Measurements from ENCODE around the gene BDKRB2. TPM values are rescaled to one million over a fixed set of nuclear protein-coding genes. Genes with fewer than 3 reads are reported as not detected.

The BDKRB2 gene
- total RNA-seq: 1 to 10 TPM in 4 of 7 donors, under 1 TPM in 3; 0.83 to 3.2 (median 1.9) TPM
- 1 to 10 TPM in 1 of 2 donors, under 1 TPM in 1; 0.40 to 3.3 TPM for polyA plus RNA-seq
- long read RNA-seq, donor 1, full-length matches to known transcripts: 5 of 7 reads
- long read RNA-seq, donor 1, partial matches to known transcripts: 0 of 7 reads
- long read RNA-seq, donor 1, other reads (novel, unspliced or antisense): 2 of 7 reads
- long read RNA-seq, donor 2: 0 reads
- long read RNA-seq, donor 3: 0 reads

GRCh38 chr14:96204151-96205058, at the start of gene BDKRB2:
TSS of gene BDKRB2 (plus strand) at chr14:96204839. CDS start at chr14:96237108, 32,269 bp downstream.
- Histone ChIP-seq H3K4me1 (ENCODE audit: insufficient read depth) (peaks cover 11% of the 10 kb centered on the region), H3K27ac (peak within 1 kb of the TSS in 1 of 2 donors; percentile 12), H3K36me3 (no peaks in the 10 kb centered on the region), H3K27me3 (no peaks in the 10 kb centered on the region), H3K4me3 (peak within 1 kb of the TSS; percentile 38), H3K9me3 (no peaks in the 10 kb centered on the region)
- TF ChIP-seq EP300 (IDR thresholded peaks at IDR 0.05): no peak
- peak; percentile 35 for TF ChIP-seq POLR2A (IDR thresholded peaks at IDR 0.05)
- TF ChIP-seq, protein P1, sequence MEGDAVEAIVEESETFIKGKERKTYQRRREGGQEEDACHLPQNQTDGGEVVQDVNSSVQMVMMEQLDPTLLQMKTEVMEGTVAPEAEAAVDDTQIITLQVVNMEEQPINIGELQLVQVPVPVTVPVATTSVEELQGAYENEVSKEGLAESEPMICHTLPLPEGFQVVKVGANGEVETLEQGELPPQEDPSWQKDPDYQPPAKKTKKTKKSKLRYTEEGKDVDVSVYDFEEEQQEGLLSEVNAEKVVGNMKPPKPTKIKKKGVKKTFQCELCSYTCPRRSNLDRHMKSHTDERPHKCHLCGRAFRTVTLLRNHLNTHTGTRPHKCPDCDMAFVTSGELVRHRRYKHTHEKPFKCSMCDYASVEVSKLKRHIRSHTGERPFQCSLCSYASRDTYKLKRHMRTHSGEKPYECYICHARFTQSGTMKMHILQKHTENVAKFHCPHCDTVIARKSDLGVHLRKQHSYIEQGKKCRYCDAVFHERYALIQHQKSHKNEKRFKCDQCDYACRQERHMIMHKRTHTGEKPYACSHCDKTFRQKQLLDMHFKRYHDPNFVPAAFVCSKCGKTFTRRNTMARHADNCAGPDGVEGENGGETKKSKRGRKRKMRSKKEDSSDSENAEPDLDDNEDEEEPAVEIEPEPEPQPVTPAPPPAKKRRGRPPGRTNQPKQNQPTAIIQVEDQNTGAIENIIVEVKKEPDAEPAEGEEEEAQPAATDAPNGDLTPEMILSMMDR (IDR thresholded peaks at IDR 0.05): no peak
- DNase-seq: peak; percentile 56 to 69 (median 59)
- WGBS, 3 donors: 2 to 10% (median 5%) methylated on average over 34 to 41 of the region's 41 CpGs
- intact Hi-C loops (cut with DNase I): no loop called here

- H3K36me3 ChIP-seq: no peaks in the 10 kb centered on the region
- DNase-seq: no peak
- no peak overlapping the region for H3K27ac ChIP-seq
- H3K9me3 ChIP-seq: no peaks in the 10 kb centered on the region
- intact Hi-C loops (cut with DNase I): no loop called here
- no peaks in the 10 kb centered on the region for H3K4me1 ChIP-seq (ENCODE audit: insufficient read depth)
- H3K27me3 ChIP-seq: no peaks in the 10 kb centered on the region
- TF ChIP-seq POLR2A (IDR thresholded peaks at IDR 0.05): no peak
- TF ChIP-seq, protein P1 (IDR thresholded peaks at IDR 0.05): no peak
- no peak for TF ChIP-seq EP300 (IDR thresholded peaks at IDR 0.05)
- no peak overlapping the region for H3K4me3 ChIP-seq
- 97 to 99% (median 98%) methylated on average over 2 of the region's 2 CpGs for WGBS, 3 donors
These were observed 49.7 kb upstream of the BDKRB2 start for GRCh38 chr14:96154900-96155299.

DNA sequence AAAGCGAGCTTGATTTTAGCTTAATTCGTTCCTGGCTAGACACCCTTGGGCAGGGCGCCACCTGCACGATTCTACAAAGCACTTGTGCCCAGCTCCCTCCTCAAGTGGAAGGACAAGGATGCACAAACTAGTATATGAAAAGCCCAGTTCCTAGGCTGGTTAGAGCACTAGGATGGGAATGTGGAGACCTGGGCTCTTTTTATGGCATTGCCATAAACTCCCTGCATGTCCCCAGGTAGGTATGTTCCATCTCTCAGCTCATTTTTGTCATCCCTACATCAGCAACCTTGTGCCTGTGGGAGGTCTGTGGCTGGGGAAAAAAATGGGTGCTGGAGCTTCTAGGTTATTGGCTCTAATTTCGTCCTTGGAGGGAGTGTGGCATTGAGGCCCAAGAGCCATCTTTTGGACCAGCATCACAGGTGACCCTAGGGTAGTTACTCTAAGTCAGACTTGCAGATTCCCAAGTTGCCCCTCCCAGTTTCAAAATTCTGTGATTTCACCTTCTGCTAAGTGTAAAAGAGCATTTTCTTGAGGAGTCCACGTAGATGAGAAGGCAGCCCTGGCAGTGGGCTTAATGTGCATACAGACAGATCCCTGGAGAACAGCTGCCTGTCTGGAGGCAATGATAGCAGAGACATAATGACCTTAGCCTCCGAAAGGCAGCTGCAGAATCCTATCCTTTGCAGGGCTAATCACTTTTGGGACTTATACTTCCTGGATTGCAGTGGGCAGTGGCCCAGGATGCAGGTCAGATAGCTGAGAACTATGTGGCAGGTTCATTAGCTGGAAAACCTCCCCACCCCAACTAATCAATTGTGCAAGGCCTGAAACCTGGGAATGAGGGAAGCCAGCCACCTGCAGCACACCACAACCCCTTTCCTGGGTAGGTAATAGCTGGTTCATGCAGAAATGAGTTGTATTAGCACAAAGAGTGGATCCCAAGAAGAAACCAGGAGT, 47.6 kb upstream of the BDKRB2 start:
- no peak overlapping the region for H3K4me3 ChIP-seq
- no peaks in the 10 kb centered on the region for H3K4me1 ChIP-seq (ENCODE audit: insufficient read depth)
- no peak overlapping the region for H3K27ac ChIP-seq
- H3K27me3 ChIP-seq: no peaks in the 10 kb centered on the region
- DNase-seq: no peak
- WGBS, 3 donors: 63 to 76% (median 67%) methylated on average over 7 of the region's 7 CpGs
- TF ChIP-seq POLR2A (IDR thresholded peaks at IDR 0.05): no peak
- TF ChIP-seq EP300 (IDR thresholded peaks at IDR 0.05): no peak
- TF ChIP-seq, protein P1 (IDR thresholded peaks at IDR 0.05): no peak
- no peaks in the 10 kb centered on the region for H3K9me3 ChIP-seq
- no peaks in the 10 kb centered on the region for H3K36me3 ChIP-seq
- intact Hi-C loops (cut with DNase I): no loop called here

- intact Hi-C loops (cut with DNase I): no loop called here
- WGBS, 3 donors: 81 to 87% (median 87%) methylated on average over 7 of the region's 7 CpGs
- Histone ChIP-seq H3K4me1 (ENCODE audit: insufficient read depth) (no peaks in the 10 kb centered on the region), H3K9me3 (no peaks in the 10 kb centered on the region), H3K4me3 (no peak overlapping the region), H3K27ac (no peak overlapping the region), H3K36me3 (no peaks in the 10 kb centered on the region), H3K27me3 (no peaks in the 10 kb centered on the region)
- DNase-seq: no peak
- no peak for TF ChIP-seq EP300 (IDR thresholded peaks at IDR 0.05)
These were observed 45.9 kb upstream of the BDKRB2 start for GRCh38 chr14:96158735-96159134.

All from ovary (tissue), 10 donors.